ENCODE results near the gene COL23A1.

DNA sequence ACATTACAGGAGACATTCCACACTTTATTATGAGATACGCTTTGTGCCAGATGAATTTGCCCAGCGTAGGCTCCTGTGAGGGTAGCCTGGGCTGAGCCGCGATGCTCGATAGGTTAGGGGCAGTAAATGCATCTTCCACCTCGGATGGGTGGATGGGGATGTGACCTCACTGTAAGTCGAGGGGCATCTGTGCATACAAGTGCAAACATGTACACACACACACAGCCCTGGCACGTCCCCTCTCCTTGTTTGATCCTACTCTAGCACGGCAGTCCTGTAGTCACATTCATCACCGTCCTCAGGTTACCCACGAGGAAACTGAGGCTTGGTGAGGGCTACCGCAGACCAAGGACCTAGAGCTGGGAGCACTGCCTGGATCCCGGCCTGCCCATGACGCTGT is 166.8 kb downstream of the COL23A1 start:
- TF ChIP-seq ZNF19 (tag by site-specific recombination; IDR thresholded peaks at IDR 0.05; ENCODE audit: low read depth) (no peak), SCRT2 (tag by site-specific recombination; IDR thresholded peaks at IDR 0.05) (no peak), ZNF132 (tag by site-specific recombination; IDR thresholded peaks at IDR 0.05; ENCODE audit: borderline replicate concordance) (no peak), KLF16 (tag by site-specific recombination; IDR thresholded peaks at IDR 0.05) (no peak), TCF7L2 (IDR thresholded peaks at IDR 0.05; ENCODE audit: borderline replicate concordance, low read depth, low read length) (no peak), ZNF561 (tag by site-specific recombination; IDR thresholded peaks at IDR 0.05; ENCODE audit: borderline replicate concordance) (no peak), ZNF768 (tag by site-specific recombination; IDR thresholded peaks at IDR 0.05) (no peak), ZNF10 (tag by site-specific recombination; IDR thresholded peaks at IDR 0.05) (no peak), GLIS1 (tag by site-specific recombination; IDR thresholded peaks at IDR 0.05) (no peak), ZNF341 (tag by site-specific recombination; IDR thresholded peaks at IDR 0.05; ENCODE audit: low read depth) (no peak)
- TF ChIP-seq, protein P1, sequence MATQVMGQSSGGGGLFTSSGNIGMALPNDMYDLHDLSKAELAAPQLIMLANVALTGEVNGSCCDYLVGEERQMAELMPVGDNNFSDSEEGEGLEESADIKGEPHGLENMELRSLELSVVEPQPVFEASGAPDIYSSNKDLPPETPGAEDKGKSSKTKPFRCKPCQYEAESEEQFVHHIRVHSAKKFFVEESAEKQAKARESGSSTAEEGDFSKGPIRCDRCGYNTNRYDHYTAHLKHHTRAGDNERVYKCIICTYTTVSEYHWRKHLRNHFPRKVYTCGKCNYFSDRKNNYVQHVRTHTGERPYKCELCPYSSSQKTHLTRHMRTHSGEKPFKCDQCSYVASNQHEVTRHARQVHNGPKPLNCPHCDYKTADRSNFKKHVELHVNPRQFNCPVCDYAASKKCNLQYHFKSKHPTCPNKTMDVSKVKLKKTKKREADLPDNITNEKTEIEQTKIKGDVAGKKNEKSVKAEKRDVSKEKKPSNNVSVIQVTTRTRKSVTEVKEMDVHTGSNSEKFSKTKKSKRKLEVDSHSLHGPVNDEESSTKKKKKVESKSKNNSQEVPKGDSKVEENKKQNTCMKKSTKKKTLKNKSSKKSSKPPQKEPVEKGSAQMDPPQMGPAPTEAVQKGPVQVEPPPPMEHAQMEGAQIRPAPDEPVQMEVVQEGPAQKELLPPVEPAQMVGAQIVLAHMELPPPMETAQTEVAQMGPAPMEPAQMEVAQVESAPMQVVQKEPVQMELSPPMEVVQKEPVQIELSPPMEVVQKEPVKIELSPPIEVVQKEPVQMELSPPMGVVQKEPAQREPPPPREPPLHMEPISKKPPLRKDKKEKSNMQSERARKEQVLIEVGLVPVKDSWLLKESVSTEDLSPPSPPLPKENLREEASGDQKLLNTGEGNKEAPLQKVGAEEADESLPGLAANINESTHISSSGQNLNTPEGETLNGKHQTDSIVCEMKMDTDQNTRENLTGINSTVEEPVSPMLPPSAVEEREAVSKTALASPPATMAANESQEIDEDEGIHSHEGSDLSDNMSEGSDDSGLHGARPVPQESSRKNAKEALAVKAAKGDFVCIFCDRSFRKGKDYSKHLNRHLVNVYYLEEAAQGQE (tag by site-specific recombination; IDR thresholded peaks at IDR 0.05), result no peak
- TF ChIP-seq, protein P2, sequence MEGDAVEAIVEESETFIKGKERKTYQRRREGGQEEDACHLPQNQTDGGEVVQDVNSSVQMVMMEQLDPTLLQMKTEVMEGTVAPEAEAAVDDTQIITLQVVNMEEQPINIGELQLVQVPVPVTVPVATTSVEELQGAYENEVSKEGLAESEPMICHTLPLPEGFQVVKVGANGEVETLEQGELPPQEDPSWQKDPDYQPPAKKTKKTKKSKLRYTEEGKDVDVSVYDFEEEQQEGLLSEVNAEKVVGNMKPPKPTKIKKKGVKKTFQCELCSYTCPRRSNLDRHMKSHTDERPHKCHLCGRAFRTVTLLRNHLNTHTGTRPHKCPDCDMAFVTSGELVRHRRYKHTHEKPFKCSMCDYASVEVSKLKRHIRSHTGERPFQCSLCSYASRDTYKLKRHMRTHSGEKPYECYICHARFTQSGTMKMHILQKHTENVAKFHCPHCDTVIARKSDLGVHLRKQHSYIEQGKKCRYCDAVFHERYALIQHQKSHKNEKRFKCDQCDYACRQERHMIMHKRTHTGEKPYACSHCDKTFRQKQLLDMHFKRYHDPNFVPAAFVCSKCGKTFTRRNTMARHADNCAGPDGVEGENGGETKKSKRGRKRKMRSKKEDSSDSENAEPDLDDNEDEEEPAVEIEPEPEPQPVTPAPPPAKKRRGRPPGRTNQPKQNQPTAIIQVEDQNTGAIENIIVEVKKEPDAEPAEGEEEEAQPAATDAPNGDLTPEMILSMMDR (tag by site-specific recombination; IDR thresholded peaks at IDR 0.05), result no peak
- TF ChIP-seq, protein P3, sequence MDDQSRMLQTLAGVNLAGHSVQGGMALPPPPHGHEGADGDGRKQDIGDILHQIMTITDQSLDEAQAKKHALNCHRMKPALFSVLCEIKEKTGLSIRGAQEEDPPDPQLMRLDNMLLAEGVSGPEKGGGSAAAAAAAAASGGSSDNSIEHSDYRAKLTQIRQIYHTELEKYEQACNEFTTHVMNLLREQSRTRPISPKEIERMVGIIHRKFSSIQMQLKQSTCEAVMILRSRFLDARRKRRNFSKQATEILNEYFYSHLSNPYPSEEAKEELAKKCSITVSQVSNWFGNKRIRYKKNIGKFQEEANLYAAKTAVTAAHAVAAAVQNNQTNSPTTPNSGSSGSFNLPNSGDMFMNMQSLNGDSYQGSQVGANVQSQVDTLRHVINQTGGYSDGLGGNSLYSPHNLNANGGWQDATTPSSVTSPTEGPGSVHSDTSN (CRISPR knock-in tag; IDR thresholded peaks at IDR 0.05), result no peak
- TF ChIP-seq, protein P4, sequence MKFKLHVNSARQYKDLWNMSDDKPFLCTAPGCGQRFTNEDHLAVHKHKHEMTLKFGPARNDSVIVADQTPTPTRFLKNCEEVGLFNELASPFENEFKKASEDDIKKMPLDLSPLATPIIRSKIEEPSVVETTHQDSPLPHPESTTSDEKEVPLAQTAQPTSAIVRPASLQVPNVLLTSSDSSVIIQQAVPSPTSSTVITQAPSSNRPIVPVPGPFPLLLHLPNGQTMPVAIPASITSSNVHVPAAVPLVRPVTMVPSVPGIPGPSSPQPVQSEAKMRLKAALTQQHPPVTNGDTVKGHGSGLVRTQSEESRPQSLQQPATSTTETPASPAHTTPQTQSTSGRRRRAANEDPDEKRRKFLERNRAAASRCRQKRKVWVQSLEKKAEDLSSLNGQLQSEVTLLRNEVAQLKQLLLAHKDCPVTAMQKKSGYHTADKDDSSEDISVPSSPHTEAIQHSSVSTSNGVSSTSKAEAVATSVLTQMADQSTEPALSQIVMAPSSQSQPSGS (tag by site-specific recombination; IDR thresholded peaks at IDR 0.05; ENCODE audit: low read depth), result no peak

All from HEK293 (cell line).